K562 (cell line): ENCODE data around the gene HECW1. TPM values are rescaled to one million over a fixed set of nuclear protein-coding genes. Genes with fewer than 3 reads are reported as not detected.

Experiments
- ATF1 ChIP-seq, 2 experiments: fragments of 450-650 bp in 1 of 2; IDR thresholded peaks; 2 replicates each; pipeline ENCODE4 v1.6.1; 2016; ENCODE audit warnings: missing compliant biosample characterization in 1 of 2, missing genetic modification characterization in 1 of 2
- CBFA2T3 ChIP-seq: fragments of 450-650 bp; IDR thresholded peaks from 2 replicates; pipeline ENCODE4 v1.6.1; 2017
- CREB3L1 ChIP-seq: fragments of 450-650 bp; IDR thresholded peaks from 2 replicates; pipeline ENCODE4 v1.6.1; 2014; ENCODE audit warnings: low read depth, mild to moderate bottlenecking, moderate library complexity, borderline replicate concordance
- GATAD2B ChIP-seq: fragments of 450-650 bp; IDR thresholded peaks from 2 replicates; pipeline ENCODE4 v1.6.1; 2017; ENCODE audit warnings: mild to moderate bottlenecking, borderline replicate concordance
- HDGF ChIP-seq: fragments of 450-650 bp; IDR thresholded peaks from 2 replicates; pipeline ENCODE4 v1.6.1; 2016
- HNRNPUL1 ChIP-seq: fragments of 200-400 bp; formaldehyde crosslinking; IDR thresholded peaks from 2 replicates; pipeline ENCODE4 v1.6.1; 2017; ENCODE audit warnings: low read length
- MLX ChIP-seq, 2 experiments: fragments of 450-650 bp in 1 of 2; sonication (generic) in 1 of 2; formaldehyde crosslinking; conservative IDR thresholded peaks; 2 replicates each; pipeline versions ENCODE4 v1.4.0 to v1.8.1; 2020 to 2022; ENCODE audit warnings: mild to moderate bottlenecking in 1 of 2, missing genetic modification reagents in 1 of 2
- MXI1 ChIP-seq: IDR thresholded peaks from 2 replicates; pipeline ENCODE4 v1.6.1; 2011; ENCODE audit warnings: low read depth, mild to moderate bottlenecking, improper control_type of control experiment, low read length
- PPARD ChIP-seq: fragments of 250-450 bp; sonication (Bioruptor Pico); IDR thresholded peaks from 2 replicates; pipeline ENCODE4 v1.8.0; 2022; ENCODE audit warnings: inconsistent platforms, mild to moderate bottlenecking, moderate library complexity
- PREB ChIP-seq: sonication (generic); formaldehyde crosslinking; IDR thresholded peaks from 2 replicates; pipeline ENCODE4 v1.8.1; 2023; ENCODE audit warnings: mild to moderate bottlenecking, missing genetic modification reagents
- RBM25 ChIP-seq: fragments of 200-400 bp; formaldehyde crosslinking; IDR thresholded peaks from 2 replicates; pipeline ENCODE4 v1.6.1; 2018; ENCODE audit warnings: low read length, low read depth, moderate library complexity; ENCODE audit not compliant: severe bottlenecking
- STAT5B ChIP-seq: fragments of 250-450 bp; sonication (Bioruptor Pico); IDR thresholded peaks from 2 replicates; pipeline ENCODE4 v1.8.0; 2021; ENCODE audit warnings: mild to moderate bottlenecking, inconsistent platforms
- ZKSCAN1 ChIP-seq: fragments of 150-350 bp; IDR thresholded peaks from 2 replicates; pipeline ENCODE4 v1.6.1; 2016; ENCODE audit warnings: low read depth, low read length
- ZNF121 ChIP-seq: sonication (generic); formaldehyde crosslinking; conservative IDR thresholded peaks from 2 replicates; pipeline ENCODE4 v1.8.0; 2022; ENCODE audit warnings: missing genetic modification reagents
- ZNF354B ChIP-seq: fragments of 250-450 bp; sonication (Bioruptor Pico); IDR thresholded peaks from 2 replicates; pipeline ENCODE4 v1.4.0; 2020
- ZNF780A ChIP-seq: fragments of 250-450 bp; sonication (Bioruptor Pico); IDR thresholded peaks from 2 replicates; pipeline ENCODE4 v1.5.0; 2021; ENCODE audit warnings: mild to moderate bottlenecking
- polyA plus RNA-seq, 8 experiments: library from polyadenylated mRNA; depleted of rRNA in 4 of 8; stranded (reverse) in 5 of 8; unstranded in 3 of 8; fragments of >200 nt; fragmentation: Nextera tagmentation in 2 of 8; fragmentation: Illumina TruSeq in 1 of 8; extraction: Ambion mirVana in 2 of 8; extraction: Trizol in 1 of 8; gene quantifications; 2 replicates each; pipeline versions ENCODE4 v1.2.1 to v1.2.3, GENCODE V29; 2011 to 2014; ENCODE audit warnings: inconsistent platforms in 1 of 8, missing spikeins in 1 of 8
- total RNA-seq, 7 experiments: library from RNA; depleted of rRNA in 6 of 7; stranded (reverse); fragments of >200 nt in 6 of 7; fragmentation: Illumina TruSeq in 2 of 7; extraction: Trizol in 2 of 7; gene quantifications; 2 replicates each; pipeline versions ENCODE4 v1.2.1 to v1.2.3, GENCODE V29; 2011 to 2021; ENCODE audit warnings: low replicate concordance in 1 of 7
- TF ChIP-seq, protein P1 (sequence below): fragments of 250-450 bp; sonication (Bioruptor Pico); IDR thresholded peaks from 2 replicates; pipeline ENCODE4 v1.9.0; 2021; ENCODE audit warnings: mild to moderate bottlenecking, inconsistent platforms
- TF ChIP-seq, protein P2 (sequence below): conservative IDR thresholded peaks from 2 replicates; pipeline ENCODE4 v1.6.1; 2011; ENCODE audit warnings: low read depth, mild to moderate bottlenecking, low read length; ENCODE audit not compliant: control insufficient read depth

Gene HECW1
- total and polyA plus RNA-seq, 9 of the 15 experiments (the other 6 are each of a cell fraction or from before 2014, with no cell fraction given): 0.07 to 0.31 (median 0.13) TPM; not detected in 4

DNA sequence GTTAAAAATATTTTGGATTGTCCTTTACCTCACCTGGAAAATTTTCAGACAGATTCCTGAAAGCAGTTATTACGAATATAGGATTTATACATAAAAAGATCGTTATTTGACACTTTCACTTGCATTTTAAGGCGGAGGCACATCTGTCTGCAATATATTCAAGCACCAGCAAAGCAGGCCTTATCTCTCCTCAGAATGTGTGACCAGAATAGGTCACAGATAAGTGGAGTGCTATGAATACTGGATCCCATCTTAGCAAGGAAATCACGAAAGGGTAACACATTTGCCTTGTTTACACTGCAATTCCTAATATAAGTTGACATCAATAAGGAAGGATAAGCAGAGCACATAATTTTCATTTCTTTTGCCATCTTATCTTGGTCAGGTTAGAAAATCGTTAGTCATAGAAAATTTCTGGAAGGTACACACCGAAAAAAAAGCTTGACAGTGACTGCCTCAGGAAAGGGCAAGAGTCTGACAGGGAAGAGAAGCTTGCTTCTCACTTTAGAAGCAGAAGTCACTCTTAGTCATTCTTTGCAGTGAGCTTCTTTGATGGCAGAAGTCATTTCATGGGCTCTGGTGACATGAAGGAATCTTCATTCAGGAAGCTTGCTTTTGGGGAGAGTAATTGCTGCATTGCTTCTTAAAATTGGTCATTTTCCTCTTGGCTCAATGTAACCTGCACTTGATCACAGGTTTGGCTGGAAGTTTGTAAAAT, 372.4 kb downstream of the HECW1 start (continued):
- no peak for TF ChIP-seq ATF1 (CRISPR knock-in tag; IDR thresholded peaks at IDR 0.05)
- TF ChIP-seq ATF1 (tag; IDR thresholded peaks at IDR 0.05): 0 out of 2 replicates have a peak, but pooled peaks have one; percentile 12
- no peak for TF ChIP-seq MLX (CRISPR knock-in tag; conservative IDR thresholded peaks at IDR 0.05)
- TF ChIP-seq RBM25: no peak
- TF ChIP-seq STAT5B (CRISPR knock-in tag): no peak
- no peak for TF ChIP-seq ZKSCAN1
- TF ChIP-seq ZNF780A (CRISPR knock-in tag): no peak
- TF ChIP-seq PREB: no peak
- no peak for TF ChIP-seq ZNF354B
- no peak for TF ChIP-seq HNRNPUL1
- TF ChIP-seq CREB3L1: no peak
- TF ChIP-seq PPARD (CRISPR knock-in tag): no peak
- TF ChIP-seq, protein P1, sequence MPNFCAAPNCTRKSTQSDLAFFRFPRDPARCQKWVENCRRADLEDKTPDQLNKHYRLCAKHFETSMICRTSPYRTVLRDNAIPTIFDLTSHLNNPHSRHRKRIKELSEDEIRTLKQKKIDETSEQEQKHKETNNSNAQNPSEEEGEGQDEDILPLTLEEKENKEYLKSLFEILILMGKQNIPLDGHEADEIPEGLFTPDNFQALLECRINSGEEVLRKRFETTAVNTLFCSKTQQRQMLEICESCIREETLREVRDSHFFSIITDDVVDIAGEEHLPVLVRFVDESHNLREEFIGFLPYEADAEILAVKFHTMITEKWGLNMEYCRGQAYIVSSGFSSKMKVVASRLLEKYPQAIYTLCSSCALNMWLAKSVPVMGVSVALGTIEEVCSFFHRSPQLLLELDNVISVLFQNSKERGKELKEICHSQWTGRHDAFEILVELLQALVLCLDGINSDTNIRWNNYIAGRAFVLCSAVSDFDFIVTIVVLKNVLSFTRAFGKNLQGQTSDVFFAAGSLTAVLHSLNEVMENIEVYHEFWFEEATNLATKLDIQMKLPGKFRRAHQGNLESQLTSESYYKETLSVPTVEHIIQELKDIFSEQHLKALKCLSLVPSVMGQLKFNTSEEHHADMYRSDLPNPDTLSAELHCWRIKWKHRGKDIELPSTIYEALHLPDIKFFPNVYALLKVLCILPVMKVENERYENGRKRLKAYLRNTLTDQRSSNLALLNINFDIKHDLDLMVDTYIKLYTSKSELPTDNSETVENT (CRISPR knock-in tag): no peak
- TF ChIP-seq GATAD2B: no peak
- no peak for TF ChIP-seq ZNF121
- TF ChIP-seq CBFA2T3: peak; percentile 38; the same call in 1 of the 2 replicates
- TF ChIP-seq, protein P2, sequence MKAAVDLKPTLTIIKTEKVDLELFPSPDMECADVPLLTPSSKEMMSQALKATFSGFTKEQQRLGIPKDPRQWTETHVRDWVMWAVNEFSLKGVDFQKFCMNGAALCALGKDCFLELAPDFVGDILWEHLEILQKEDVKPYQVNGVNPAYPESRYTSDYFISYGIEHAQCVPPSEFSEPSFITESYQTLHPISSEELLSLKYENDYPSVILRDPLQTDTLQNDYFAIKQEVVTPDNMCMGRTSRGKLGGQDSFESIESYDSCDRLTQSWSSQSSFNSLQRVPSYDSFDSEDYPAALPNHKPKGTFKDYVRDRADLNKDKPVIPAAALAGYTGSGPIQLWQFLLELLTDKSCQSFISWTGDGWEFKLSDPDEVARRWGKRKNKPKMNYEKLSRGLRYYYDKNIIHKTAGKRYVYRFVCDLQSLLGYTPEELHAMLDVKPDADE: no peak
- no peak for TF ChIP-seq MXI1
- no peak for TF ChIP-seq HDGF
- TF ChIP-seq, all 486 proteins: peak for 9
